ENCODE measurements around the gene AP2S1. TPM values are rescaled to one million over a fixed set of nuclear protein-coding genes. Genes with fewer than 3 reads are reported as not detected.

AP2S1 gene
- total RNA-seq, 1 donor from 2014 or later, result 96.6 TPM

- intact Hi-C loops (cut with DNase I), result no loop called here
- no peak for TF ChIP-seq CTCF (IDR thresholded peaks at IDR 0.05)
- Histone ChIP-seq H3K9me3 (no peaks in the 10 kb centered on the region), H3K4me1 (peaks cover 2 to 8% of the 10 kb centered on the region in 2 donors), H3K27me3 (no peaks in the 10 kb centered on the region), H3K27ac (no peak overlapping the region), H3K4me3 (no peak overlapping the region), H3K36me3 (peaks cover 25% of the 10 kb centered on the region in 2 donors)
- no peak for DNase-seq (ENCODE audit: low spot score in 2 of 2)
These were observed 12.5 kb downstream of the AP2S1 start for GRCh38 chr19:46838160-46838559.

GRCh38 chr19:46834984-46835383 lies 15.7 kb downstream of the AP2S1 start:
- H3K9me3 ChIP-seq, result no peaks in the 10 kb centered on the region
- H3K4me1 ChIP-seq, result no peaks in the 10 kb centered on the region
- H3K27ac ChIP-seq, result no peak overlapping the region
- H3K27me3 ChIP-seq, result no peaks in the 10 kb centered on the region
- H3K36me3 ChIP-seq, result peaks cover 17 to 21% of the 10 kb centered on the region in 2 donors
- TF ChIP-seq CTCF (IDR thresholded peaks at IDR 0.05), result no peak
- H3K4me3 ChIP-seq, result no peak overlapping the region
- intact Hi-C loops (cut with DNase I), result no loop called here
- DNase-seq (ENCODE audit: low spot score in 2 of 2), result no peak

- no peak for DNase-seq (ENCODE audit: low spot score in 2 of 2)
- Histone ChIP-seq H3K9me3 (no peaks in the 10 kb centered on the region), H3K27me3 (no peaks in the 10 kb centered on the region), H3K4me1 (no peaks in the 10 kb centered on the region), H3K36me3 (peaks cover 9 to 15% of the 10 kb centered on the region in 2 donors), H3K27ac (no peak overlapping the region), H3K4me3 (no peak overlapping the region)
- intact Hi-C loops (cut with DNase I), result no loop called here
- TF ChIP-seq CTCF (IDR thresholded peaks at IDR 0.05), result no peak
These were observed 16.5 kb downstream of the AP2S1 start for GRCh38 chr19:46834121-46834520.

- Histone ChIP-seq H3K36me3 (no peaks in the 10 kb centered on the region), H3K4me1 (no peaks in the 10 kb centered on the region), H3K27me3 (no peaks in the 10 kb centered on the region), H3K4me3 (no peak overlapping the region), H3K27ac (no peak overlapping the region), H3K9me3 (no peaks in the 10 kb centered on the region)
- TF ChIP-seq CTCF (IDR thresholded peaks at IDR 0.05), result no peak
- intact Hi-C loops (cut with DNase I), result no loop called here
- DNase-seq (ENCODE audit: low spot score in 2 of 2), result no peak
These were observed 19.8 kb downstream of the AP2S1 start for GRCh38 chr19:46830864-46831263.

- TF ChIP-seq CTCF (IDR thresholded peaks at IDR 0.05), result no peak
- Histone ChIP-seq H3K9me3 (no peaks in the 10 kb centered on the region), H3K27ac (no peak overlapping the region), H3K4me1 (no peaks in the 10 kb centered on the region), H3K4me3 (no peak overlapping the region), H3K27me3 (no peaks in the 10 kb centered on the region), H3K36me3 (no peaks in the 10 kb centered on the region)
- intact Hi-C loops (cut with DNase I), result no loop called here
- DNase-seq (ENCODE audit: low spot score in 2 of 2), result no peak
These were observed 22.2 kb downstream of the AP2S1 start for GRCh38 chr19:46828484-46828883.

- Histone ChIP-seq H3K4me1 (no peaks in the 10 kb centered on the region), H3K36me3 (no peaks in the 10 kb centered on the region), H3K4me3 (no peak overlapping the region), H3K27me3 (no peaks in the 10 kb centered on the region), H3K9me3 (no peaks in the 10 kb centered on the region), H3K27ac (no peak overlapping the region)
- TF ChIP-seq CTCF (IDR thresholded peaks at IDR 0.05), result no peak
- DNase-seq (ENCODE audit: low spot score in 2 of 2), result no peak
- intact Hi-C loops (cut with DNase I), result no loop called here
These were observed 25.0 kb downstream of the AP2S1 start for GRCh38 chr19:46825731-46826055.
